Measurements from ENCODE around the gene SLC27A1. TPM values are rescaled to one million over a fixed set of nuclear protein-coding genes. Genes with fewer than 3 reads are reported as not detected.

Gene SLC27A1
- total RNA-seq, 1 donor from 2014 or later, result 9.5 TPM

- H3K9ac ChIP-seq (ENCODE audit: low read length), result no peak overlapping the region
- H3K9me3 ChIP-seq (ENCODE audit: insufficient read depth, low read depth, low read length), result peaks cover 3% of the 10 kb centered on the region
- TF ChIP-seq CTCF (IDR thresholded peaks at IDR 0.05; ENCODE audit: insufficient read depth, low read depth, low read length), result no peak
- TF ChIP-seq EZH2 (IDR thresholded peaks at IDR 0.05; ENCODE audit: insufficient read depth, low read length), result no peak
- DNase-seq (ENCODE audit: low read depth) (no peak), FAIRE-seq (no peak)
- no peak overlapping the region for H2AFZ ChIP-seq (ENCODE audit: low read depth, low read length)
- no peak overlapping the region for H3K4me2 ChIP-seq (ENCODE audit: low read length)
- no peak overlapping the region for H3K27ac ChIP-seq (ENCODE audit: low read depth, low read length)
- peaks cover 2% of the 10 kb centered on the region for H3K36me3 Mint-ChIP-seq (ENCODE audit: low read depth, unreplicated experiment)
- H3K4me3 Mint-ChIP-seq (ENCODE audit: unreplicated experiment), result no peak overlapping the region
- H3K4me1 ChIP-seq (ENCODE audit: insufficient read depth, low read length), result peaks cover 4% of the 10 kb centered on the region
- H3K4me3 ChIP-seq (ENCODE audit: insufficient read depth, low read depth, low read length), result no peak overlapping the region
- peaks cover 3% of the 10 kb centered on the region for H3K4me1 Mint-ChIP-seq (ENCODE audit: low read depth, unreplicated experiment)
- no peaks in the 10 kb centered on the region for H3K36me3 ChIP-seq (ENCODE audit: insufficient read depth, low read length)
- no peaks in the 10 kb centered on the region for H3K27me3 ChIP-seq (ENCODE audit: insufficient read depth, low read length)
- no peaks in the 10 kb centered on the region for H3K9me3 Mint-ChIP-seq (ENCODE audit: unreplicated experiment)
- no peaks in the 10 kb centered on the region for H4K20me1 ChIP-seq (ENCODE audit: insufficient read depth, low read length)
- H3K27me3 Mint-ChIP-seq (ENCODE audit: low read depth, unreplicated experiment), result peaks cover 28% of the 10 kb centered on the region
- no peak overlapping the region for H3K27ac Mint-ChIP-seq (ENCODE audit: unreplicated experiment)
- no peaks in the 10 kb centered on the region for H3K79me2 ChIP-seq (ENCODE audit: insufficient read depth, low read length)
Observed at GRCh38 chr19:17543986-17544385, 73.7 kb downstream of the SLC27A1 start.

- no peak overlapping the region for H3K9ac ChIP-seq (ENCODE audit: low read length)
- H3K36me3 ChIP-seq (ENCODE audit: insufficient read depth, low read length), result no peaks in the 10 kb centered on the region
- peaks cover 3% of the 10 kb centered on the region for H3K9me3 ChIP-seq (ENCODE audit: insufficient read depth, low read depth, low read length)
- H3K4me3 Mint-ChIP-seq (ENCODE audit: unreplicated experiment), result no peak overlapping the region
- peaks cover 3% of the 10 kb centered on the region for H3K4me1 Mint-ChIP-seq (ENCODE audit: low read depth, unreplicated experiment)
- H3K4me1 ChIP-seq (ENCODE audit: insufficient read depth, low read length), result no peaks in the 10 kb centered on the region
- H3K4me3 ChIP-seq (ENCODE audit: insufficient read depth, low read depth, low read length), result no peak overlapping the region
- no peaks in the 10 kb centered on the region for H4K20me1 ChIP-seq (ENCODE audit: insufficient read depth, low read length)
- DNase-seq (ENCODE audit: low read depth) (no peak), FAIRE-seq (no peak)
- H2AFZ ChIP-seq (ENCODE audit: low read depth, low read length), result no peak overlapping the region
- H3K27me3 ChIP-seq (ENCODE audit: insufficient read depth, low read length), result no peaks in the 10 kb centered on the region
- H3K9me3 Mint-ChIP-seq (ENCODE audit: unreplicated experiment), result no peaks in the 10 kb centered on the region
- H3K79me2 ChIP-seq (ENCODE audit: insufficient read depth, low read length), result no peaks in the 10 kb centered on the region
- no peak overlapping the region for H3K4me2 ChIP-seq (ENCODE audit: low read length)
- peaks cover 32% of the 10 kb centered on the region for H3K27me3 Mint-ChIP-seq (ENCODE audit: low read depth, unreplicated experiment)
- H3K36me3 Mint-ChIP-seq (ENCODE audit: low read depth, unreplicated experiment), result peaks cover 2% of the 10 kb centered on the region
- H3K27ac ChIP-seq (ENCODE audit: low read depth, low read length), result no peak overlapping the region
- TF ChIP-seq EZH2 (IDR thresholded peaks at IDR 0.05; ENCODE audit: insufficient read depth, low read length), result no peak
- no peak for TF ChIP-seq CTCF (IDR thresholded peaks at IDR 0.05; ENCODE audit: insufficient read depth, low read depth, low read length)
- no peak overlapping the region for H3K27ac Mint-ChIP-seq (ENCODE audit: unreplicated experiment)
Observed at GRCh38 chr19:17544418-17544817, 74.1 kb downstream of the SLC27A1 start.

GRCh38 chr19:17548145-17548544 lies 77.8 kb downstream of the SLC27A1 start:
- H3K4me3 ChIP-seq (ENCODE audit: insufficient read depth, low read depth, low read length), result no peak overlapping the region
- no peak overlapping the region for H3K4me2 ChIP-seq (ENCODE audit: low read length)
- H3K4me1 Mint-ChIP-seq (ENCODE audit: low read depth, unreplicated experiment), result peaks cover 3% of the 10 kb centered on the region
- DNase-seq (ENCODE audit: low read depth) (no peak), FAIRE-seq (no peak)
- no peaks in the 10 kb centered on the region for H3K79me2 ChIP-seq (ENCODE audit: insufficient read depth, low read length)
- H3K27me3 ChIP-seq (ENCODE audit: insufficient read depth, low read length), result no peaks in the 10 kb centered on the region
- no peaks in the 10 kb centered on the region for H4K20me1 ChIP-seq (ENCODE audit: insufficient read depth, low read length)
- no peaks in the 10 kb centered on the region for H3K36me3 Mint-ChIP-seq (ENCODE audit: low read depth, unreplicated experiment)
- H3K9me3 ChIP-seq (ENCODE audit: insufficient read depth, low read depth, low read length), result no peaks in the 10 kb centered on the region
- TF ChIP-seq CTCF (IDR thresholded peaks at IDR 0.05; ENCODE audit: insufficient read depth, low read depth, low read length) (no peak), EZH2 (IDR thresholded peaks at IDR 0.05; ENCODE audit: insufficient read depth, low read length) (no peak)
- no peak overlapping the region for H2AFZ ChIP-seq (ENCODE audit: low read depth, low read length)
- no peak overlapping the region for H3K9ac ChIP-seq (ENCODE audit: low read length)
- H3K27me3 Mint-ChIP-seq (ENCODE audit: low read depth, unreplicated experiment), result peaks cover 13% of the 10 kb centered on the region
- H3K4me1 ChIP-seq (ENCODE audit: insufficient read depth, low read length), result no peaks in the 10 kb centered on the region
- H3K27ac ChIP-seq (ENCODE audit: low read depth, low read length), result no peak overlapping the region
- H3K36me3 ChIP-seq (ENCODE audit: insufficient read depth, low read length), result no peaks in the 10 kb centered on the region
- H3K27ac Mint-ChIP-seq (ENCODE audit: unreplicated experiment), result no peak overlapping the region
- no peaks in the 10 kb centered on the region for H3K9me3 Mint-ChIP-seq (ENCODE audit: unreplicated experiment)
- peak overlapping the region; percentile 62 for H3K4me3 Mint-ChIP-seq (ENCODE audit: unreplicated experiment)
